Glomerular visceral epithelial cell (primary cell): Measurements from ENCODE around the gene DLGAP1.

Experiments
- DNase-seq: peaks from one replicate; pipeline ENCODE4 v3.0.0-alpha.2; 2016; ENCODE audit errors: extremely low spot score

DLGAP1 gene

GRCh38 chr18:3450799-3451182, 1004.3 kb downstream of the DLGAP1 start:
- DNase-seq: no peak

GRCh38 chr18:3450012-3450798, 1004.9 kb downstream of the DLGAP1 start, which contains the start of gene TGIF1:
Gene TGIF1 (plus strand): TSS chr18:3450172. CDS start chr18:3450490, 318 bp downstream.
- DNase-seq: peak; percentile 89

GRCh38 chr18:3449512-3450011, 1005.5 kb downstream of the DLGAP1 start:
- DNase-seq: peak; percentile 88

- no peak for DNase-seq
Measured at GRCh38 chr18:3448838-3449511, 1006.1 kb downstream of the DLGAP1 start.

- DNase-seq: peak; percentile 99
Measured at GRCh38 chr18:3447895-3448837, 1006.9 kb downstream of the DLGAP1 start.

GRCh38 chr18:3447068-3447894, 1007.8 kb downstream of the DLGAP1 start:
- DNase-seq: no peak
